HEK293 (cell line): ENCODE data around the gene GM2A.

Experiments
- CTCF ChIA-PET: fragments of 350-600 bp; formaldehyde crosslinking; extraction: SDS; loops from one replicate; lab custom pipeline; 2021; ENCODE audit warnings: antibody characterized with exemption; lab: Yijun Ruan, JAX
- POLR2A ChIA-PET: fragments of 300-600 bp; formaldehyde crosslinking; extraction: SDS; loops from one replicate; lab custom pipeline; 2020; ENCODE audit warnings: antibody characterized with exemption, inconsistent platforms; lab: Yijun Ruan, JAX
- H3K27ac ChIP-seq: fragments of 200-500 bp; sonication (Bioruptor generic); 2 replicates; pipeline ENCODE4 v1.5.1; 2014; ENCODE audit warnings: low read depth, low read length, control low read depth, inconsistent platforms; ENCODE audit errors: extremely low read depth
- H3K36me3 ChIP-seq, 2 experiments: fragments of 200-500 bp in 1 of 2; sonication (Bioruptor generic) in 1 of 2; 1 replicate in 1 of 2; 2 replicates in 1 of 2; pipeline ENCODE4 v1.5.1; 2014 to 2017; ENCODE audit warnings: inconsistent platforms in 2 of 2, low read length in 2 of 2; ENCODE audit not compliant: control insufficient read depth in 2 of 2, insufficient read depth in 1 of 2
- H3K4me1 ChIP-seq: fragments of 200-500 bp; sonication (Bioruptor generic); 2 replicates; pipeline ENCODE4 v1.5.1; 2014; ENCODE audit warnings: mild to moderate bottlenecking, low read length, inconsistent platforms; ENCODE audit not compliant: control insufficient read depth, insufficient read depth
- H3K4me3 ChIP-seq: 2 replicates; pipeline ENCODE4 v1.5.1; 2011; ENCODE audit warnings: low read depth, mild to moderate bottlenecking, control low read depth, low read length, moderate library complexity
- H3K9me3 ChIP-seq: fragments of 200-500 bp; sonication (Bioruptor generic); 2 replicates; pipeline ENCODE4 v1.5.1; 2014; ENCODE audit warnings: low read depth, low read length, inconsistent platforms; ENCODE audit not compliant: control insufficient read depth, insufficient read depth
- MYNN ChIP-seq: fragments of 450-650 bp; formaldehyde crosslinking; IDR thresholded peaks from 2 replicates; pipeline ENCODE4 v1.5.1; 2016; ENCODE audit warnings: missing biosample characterization, missing genetic modification characterization, borderline replicate concordance
- SETDB1 ChIP-seq: IDR thresholded peaks from one replicate; pipeline ENCODE4 v1.6.1; 2017; ENCODE audit warnings: mild to moderate bottlenecking, low read length, moderate library complexity, mixed read lengths; ENCODE audit not compliant: insufficient read length
- ZBTB17 ChIP-seq: fragments of 450-650 bp; formaldehyde crosslinking; IDR thresholded peaks from 2 replicates; pipeline ENCODE4 v1.5.1; 2016; ENCODE audit warnings: missing biosample characterization, missing genetic modification characterization
- ZNF133 ChIP-seq: fragments of 450-650 bp; formaldehyde crosslinking; IDR thresholded peaks from 2 replicates; pipeline ENCODE4 v1.5.1; 2016; ENCODE audit warnings: missing biosample characterization, missing genetic modification characterization
- ZNF184 ChIP-seq: fragments of 450-650 bp; IDR thresholded peaks from 2 replicates; pipeline ENCODE4 v1.5.1; 2018; ENCODE audit warnings: missing biosample characterization, mild to moderate bottlenecking, missing genetic modification characterization
- ZNF23 ChIP-seq: fragments of 450-650 bp; formaldehyde crosslinking; IDR thresholded peaks from 2 replicates; pipeline ENCODE4 v1.5.1; 2016; ENCODE audit warnings: missing biosample characterization, missing genetic modification characterization, borderline replicate concordance
- ZNF311 ChIP-seq: fragments of 450-650 bp; formaldehyde crosslinking; IDR thresholded peaks from 2 replicates; pipeline ENCODE4 v1.5.1; 2017; ENCODE audit warnings: missing biosample characterization, missing genetic modification characterization, borderline replicate concordance
- ZNF394 ChIP-seq: fragments of 450-650 bp; formaldehyde crosslinking; IDR thresholded peaks from 2 replicates; pipeline ENCODE4 v1.5.1; 2016; ENCODE audit warnings: missing biosample characterization, missing genetic modification characterization, mild to moderate bottlenecking, moderate library complexity, borderline replicate concordance
- ZNF423 ChIP-seq: fragments of 450-650 bp; formaldehyde crosslinking; IDR thresholded peaks from 2 replicates; pipeline ENCODE4 v1.5.1; 2016; ENCODE audit warnings: missing biosample characterization, missing genetic modification characterization
- ZNF426 ChIP-seq: fragments of 450-650 bp; formaldehyde crosslinking; IDR thresholded peaks from 2 replicates; pipeline ENCODE4 v1.5.1; 2017; ENCODE audit warnings: missing biosample characterization, missing genetic modification characterization, mild to moderate bottlenecking, inconsistent platforms, moderate library complexity
- ZNF449 ChIP-seq: fragments of 450-650 bp; formaldehyde crosslinking; IDR thresholded peaks from 2 replicates; pipeline ENCODE4 v1.5.1; 2017; ENCODE audit warnings: missing biosample characterization, mild to moderate bottlenecking, missing genetic modification characterization, moderate library complexity
- ZNF473 ChIP-seq: fragments of 450-650 bp; formaldehyde crosslinking; IDR thresholded peaks from 2 replicates; pipeline ENCODE4 v1.5.1; 2017; ENCODE audit warnings: missing biosample characterization, missing genetic modification characterization
- ZNF48 ChIP-seq: fragments of 450-650 bp; formaldehyde crosslinking; IDR thresholded peaks from 2 replicates; pipeline ENCODE4 v1.5.1; 2016; ENCODE audit warnings: missing biosample characterization, missing genetic modification characterization
- ZNF488 ChIP-seq: fragments of 450-650 bp; formaldehyde crosslinking; IDR thresholded peaks from 2 replicates; pipeline ENCODE4 v1.5.1; 2016; ENCODE audit warnings: missing biosample characterization, missing genetic modification characterization
- ZNF513 ChIP-seq: fragments of 450-650 bp; IDR thresholded peaks from 2 replicates; pipeline ENCODE4 v1.5.1; 2018; ENCODE audit warnings: missing biosample characterization, missing genetic modification characterization
- ZNF544 ChIP-seq: fragments of 450-650 bp; formaldehyde crosslinking; IDR thresholded peaks from 2 replicates; pipeline ENCODE4 v1.5.0; 2017; ENCODE audit warnings: missing biosample characterization, missing genetic modification characterization
- ZNF654 ChIP-seq: fragments of 450-650 bp; formaldehyde crosslinking; IDR thresholded peaks from 2 replicates; pipeline ENCODE4 v1.5.1; 2016; ENCODE audit warnings: low read depth, missing biosample characterization, missing genetic modification characterization
- ZNF692 ChIP-seq: fragments of 450-650 bp; formaldehyde crosslinking; IDR thresholded peaks from 2 replicates; pipeline ENCODE4 v1.5.1; 2016; ENCODE audit warnings: missing biosample characterization, missing genetic modification characterization
- ZNF830 ChIP-seq: fragments of 450-650 bp; IDR thresholded peaks from 2 replicates; pipeline ENCODE4 v1.5.0; 2018; ENCODE audit warnings: missing biosample characterization, missing genetic modification characterization, low read depth, mild to moderate bottlenecking, moderate library complexity
- ZNF837 ChIP-seq: fragments of 450-650 bp; formaldehyde crosslinking; IDR thresholded peaks from 2 replicates; pipeline ENCODE4 v1.5.1; 2016; ENCODE audit warnings: missing biosample characterization, missing genetic modification characterization

The GM2A gene

GRCh38 chr5:151257731-151258181 lies 4.8 kb downstream of the GM2A start (continued):
- TF ChIP-seq ZNF488 (tag by site-specific recombination) (no peak), ZNF23 (no peak), ZNF513 (tag by site-specific recombination) (no peak), ZNF394 (tag by site-specific recombination) (no peak), ZNF133 (tag by site-specific recombination) (no peak), SETDB1 (no peak), ZNF544 (tag by site-specific recombination) (no peak)

- TF ChIP-seq ZNF426 (tag by site-specific recombination) (no peak), ZNF837 (tag by site-specific recombination) (no peak), ZNF423 (tag by site-specific recombination) (no peak), ZNF654 (tag by site-specific recombination) (no peak), ZNF830 (tag by site-specific recombination) (no peak), SETDB1 (no peak), ZNF449 (tag by site-specific recombination) (no peak), ZBTB17 (tag by site-specific recombination) (no peak), ZNF473 (tag by site-specific recombination) (no peak), ZNF184 (tag by site-specific recombination) (no peak), ZNF48 (no peak), ZNF311 (tag by site-specific recombination) (no peak), ZNF692 (tag by site-specific recombination) (no peak), MYNN (no peak), ZNF544 (tag by site-specific recombination) (no peak)
- TF ChIP-seq, all 188 proteins: peak for 0
- CTCF ChIA-PET: no interaction called here
- peaks cover 0 to 4% of the 10 kb centered on the region in 2 experiments; a peak in 1 of 3 replicates for H3K36me3 ChIP-seq
- no peak overlapping the region for H3K4me3 ChIP-seq
- no peaks in the 10 kb centered on the region for H3K4me1 ChIP-seq
- H3K9me3 ChIP-seq: no peaks in the 10 kb centered on the region
- no peak overlapping the region for H3K27ac ChIP-seq
- POLR2A ChIA-PET: interaction anchor here (0.9 kb wide), 1 partner anchor 34 kb away, joined by 3 read pairs; the partner anchor contains the start of gene CCDC69
Measured at GRCh38 chr5:151258201-151258611, 5.2 kb downstream of the GM2A start.
